Naive thymus-derived CD8-positive, alpha-beta T cell (primary cell): ENCODE measurements around the gene VSNL1. TPM values are rescaled to one million over a fixed set of nuclear protein-coding genes. Genes with fewer than 3 reads are reported as not detected.

Experiments used
- ATAC-seq, 2 donors: fragments of 150-1000 bp; cut with Tn5 transposase in 1 of 2; sonication (Bioruptor Pico), chemical (Tn5 transposase) in 1 of 2; 1 replicate in 1 of 2; 2 replicates in 1 of 2; pipeline ENCODE4 v1.10.0; 2021; ENCODE audit warnings: mild to moderate bottlenecking in 2 of 2, moderate library complexity in 2 of 2
- POLR2A ChIA-PET: fragments of 350-600 bp; sonication (Branson Sonifier 250); formaldehyde crosslinking; loops from one replicate; lab custom pipeline; 2021; ENCODE audit warnings: antibody characterized with exemption; lab: Charles Lee
- DNase-seq, 10 donors: peaks; one replicate each; pipeline versions ENCODE4 v3.0.0 to v3.0.0-alpha.2; 2020 to 2022
- H3K27ac Mint-ChIP-seq, 10 donors: one replicate each; pipeline ENCODE4 v1.8.0; 2020 to 2022; ENCODE audit warnings: mild to moderate bottlenecking in 10 of 10, mixed read lengths in 10 of 10, moderate library complexity in 4 of 10, inconsistent platforms in 1 of 10
- H3K27me3 Mint-ChIP-seq, 5 donors: one replicate each; pipeline ENCODE4 v1.8.0; 2021 to 2022; ENCODE audit warnings: mixed read lengths in 5 of 5
- H3K36me3 Mint-ChIP-seq, 3 donors: one replicate each; pipeline ENCODE4 v1.8.0; 2020 to 2022; ENCODE audit warnings: mixed read lengths in 3 of 3, mild to moderate bottlenecking in 2 of 3, inconsistent platforms in 1 of 3
- H3K4me1 Mint-ChIP-seq, 4 donors: one replicate each; pipeline ENCODE4 v1.8.0; 2021 to 2022; ENCODE audit warnings: mixed read lengths in 4 of 4
- H3K4me3 Mint-ChIP-seq, 10 donors: one replicate each; pipeline ENCODE4 v1.8.0; 2020 to 2022; ENCODE audit warnings: mild to moderate bottlenecking in 10 of 10, mixed read lengths in 10 of 10, moderate library complexity in 6 of 10, inconsistent platforms in 1 of 10
- H3K9me3 Mint-ChIP-seq, 9 donors: one replicate each; pipeline ENCODE4 v1.8.0; 2020 to 2022; ENCODE audit warnings: mixed read lengths in 9 of 9, mild to moderate bottlenecking in 3 of 9, inconsistent platforms in 1 of 9, moderate library complexity in 1 of 9
- polyA plus RNA-seq, 3 donors: library from polyadenylated mRNA; unstranded; fragments of 300-500 nt; fragmentation: Illumina TruSeq; gene quantifications; one replicate each; pipeline ENCODE4 v1.2.3, GENCODE V29; 2021
- total RNA-seq, 8 experiments: library from RNA in 2 of 8; stranded (reverse) in 2 of 8; gene quantifications; one replicate each; pipeline ENCODE4 v1.2.3 and lab custom pipeline; 2021 to 2026

The VSNL1 gene
- total and polyA plus RNA-seq, 5 experiments from 2014 or later: not detected

DNA sequence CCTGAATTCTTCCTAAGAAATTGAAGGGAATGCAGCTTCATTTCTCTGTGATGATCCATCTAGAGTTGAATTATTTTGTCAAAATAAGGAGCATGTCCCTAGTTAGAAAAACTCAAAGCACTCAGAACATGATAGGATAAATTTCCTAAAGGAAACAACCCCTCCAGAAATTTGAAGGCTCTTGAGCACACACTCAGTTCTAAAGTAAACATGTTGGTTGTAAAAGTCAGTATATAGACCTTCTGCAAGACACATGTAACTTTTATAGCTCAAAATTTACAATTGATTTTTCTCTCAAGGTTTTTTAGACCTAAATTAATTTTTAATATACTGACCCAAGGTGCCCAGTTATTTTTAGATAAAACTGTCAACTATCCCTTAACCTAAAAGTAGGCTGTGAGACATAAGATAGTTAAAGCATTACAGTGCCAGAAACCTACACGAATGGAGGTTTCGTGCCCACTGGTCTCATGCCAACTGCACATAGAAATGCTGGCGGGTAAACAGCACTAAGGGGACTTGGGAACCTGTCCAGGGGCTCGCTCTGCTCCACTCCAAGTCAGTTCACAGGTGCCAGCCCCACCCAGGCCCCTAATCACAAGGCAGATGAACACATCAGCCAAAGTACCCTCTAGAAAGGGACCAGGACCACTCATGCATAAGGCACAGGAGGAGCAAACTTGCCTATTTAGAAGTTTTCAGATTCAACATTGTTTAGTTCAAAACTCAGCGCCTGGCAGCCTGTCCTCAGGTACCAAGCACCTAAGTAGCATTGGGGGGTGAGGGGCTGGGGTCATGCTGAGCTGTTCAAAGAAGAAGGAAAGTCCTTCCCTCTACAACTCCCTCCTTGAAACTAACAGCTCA, 106.6 kb downstream of the VSNL1 start:
- H3K27ac Mint-ChIP-seq: peak overlapping the region in 1 of 10 donors; percentile 16
- no peaks in the 10 kb centered on the region for H3K9me3 Mint-ChIP-seq
- H3K27me3 Mint-ChIP-seq: no peaks in the 10 kb centered on the region
- no peak overlapping the region for H3K4me3 Mint-ChIP-seq
- H3K36me3 Mint-ChIP-seq: no peaks in the 10 kb centered on the region
- POLR2A ChIA-PET: no interaction called here
- H3K4me1 Mint-ChIP-seq: peaks cover 0 to 8% (median 0%) of the 10 kb centered on the region in 4 donors
- DNase-seq (no peak), ATAC-seq (no peak)

DNA sequence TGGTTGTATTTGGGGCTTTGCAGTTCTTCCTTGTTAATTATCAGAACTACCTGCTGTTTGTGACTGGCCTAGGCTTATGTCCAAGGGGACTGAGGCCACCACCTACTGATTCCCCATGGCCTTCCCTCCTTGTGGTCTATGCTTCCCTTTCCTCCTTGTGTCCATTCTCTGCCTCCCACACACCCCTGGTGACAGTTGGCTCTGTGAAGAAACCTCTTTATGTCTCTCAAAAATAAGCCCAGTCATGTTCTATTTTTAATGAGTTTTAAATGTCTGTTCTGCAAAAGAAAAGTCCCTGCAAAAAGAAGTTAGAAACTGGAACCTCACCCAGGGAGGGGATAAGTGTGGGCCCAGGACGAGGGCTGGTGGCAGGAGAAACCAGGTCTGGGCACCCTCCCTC, 108.1 kb downstream of the VSNL1 start:
- H3K27ac Mint-ChIP-seq: no peak overlapping the region
- no peak for DNase-seq
- POLR2A ChIA-PET: no interaction called here
- no peaks in the 10 kb centered on the region for H3K9me3 Mint-ChIP-seq
- no peaks in the 10 kb centered on the region for H3K27me3 Mint-ChIP-seq
- no peak for ATAC-seq
- H3K4me3 Mint-ChIP-seq: no peak overlapping the region
- H3K4me1 Mint-ChIP-seq: peaks cover 0 to 8% (median 0%) of the 10 kb centered on the region in 4 donors
- H3K36me3 Mint-ChIP-seq: no peaks in the 10 kb centered on the region

DNA sequence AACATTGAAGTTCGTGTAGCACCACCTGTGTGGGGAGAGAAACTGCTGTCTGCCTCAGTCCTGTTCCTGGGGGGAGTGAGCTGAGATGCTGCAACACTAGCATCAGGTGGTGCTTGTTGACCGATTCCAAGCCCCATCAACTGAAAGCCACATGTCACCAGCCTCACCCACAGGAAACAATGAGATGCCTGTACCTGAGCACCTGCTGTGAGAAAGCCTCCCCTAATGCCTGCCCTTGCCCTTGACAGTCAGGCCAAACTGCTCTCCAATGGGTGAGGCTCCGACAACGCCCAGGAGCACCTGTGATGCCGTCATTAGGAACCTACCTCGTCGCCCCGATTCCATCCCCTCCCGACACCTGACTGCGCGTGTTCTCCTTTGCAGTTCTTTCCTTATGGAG, 108.5 kb downstream of the VSNL1 start:
- H3K4me3 Mint-ChIP-seq: no peak overlapping the region
- POLR2A ChIA-PET: no interaction called here
- H3K36me3 Mint-ChIP-seq: no peaks in the 10 kb centered on the region
- H3K27ac Mint-ChIP-seq: no peak overlapping the region
- H3K4me1 Mint-ChIP-seq: peaks cover 0 to 8% (median 0%) of the 10 kb centered on the region in 4 donors
- ATAC-seq (no peak), DNase-seq (no peak)
- H3K9me3 Mint-ChIP-seq: no peaks in the 10 kb centered on the region
- H3K27me3 Mint-ChIP-seq: no peaks in the 10 kb centered on the region

DNA sequence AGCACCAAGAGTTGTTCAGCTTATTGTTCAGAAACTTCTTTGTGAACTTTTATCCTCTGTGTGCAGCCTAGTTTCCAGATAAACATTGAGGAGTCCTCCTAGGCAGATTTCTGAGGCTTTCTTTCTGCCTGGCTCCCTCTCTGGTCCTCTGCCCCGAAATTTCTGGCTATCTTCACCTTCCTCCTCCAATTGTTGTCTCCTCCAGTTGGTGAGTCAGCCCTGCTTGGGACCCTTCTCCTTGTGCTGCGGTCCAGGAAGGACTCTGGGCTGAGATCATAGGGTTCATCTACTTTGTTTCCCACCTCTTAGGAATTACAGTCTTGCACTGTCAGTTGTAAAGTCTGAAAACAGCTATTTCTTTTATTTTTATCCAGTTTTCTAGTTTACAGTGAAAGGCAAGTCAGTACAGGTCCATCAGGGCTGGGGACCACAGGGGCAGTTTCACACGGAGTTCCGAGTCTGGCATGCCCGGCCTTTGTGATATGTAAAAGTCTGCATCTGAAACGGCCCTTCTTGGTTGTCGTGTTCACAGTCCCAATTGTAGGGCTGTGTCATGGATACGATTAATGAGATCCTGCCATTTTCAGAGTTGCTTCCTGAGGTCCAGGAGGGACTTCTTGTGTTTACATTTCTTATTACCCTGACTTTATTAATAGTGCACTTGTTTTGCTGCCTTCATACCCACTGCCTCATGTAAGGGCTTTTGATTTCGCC, 112.3 kb downstream of the VSNL1 start:
- H3K36me3 Mint-ChIP-seq: no peaks in the 10 kb centered on the region
- POLR2A ChIA-PET: no interaction called here
- H3K9me3 Mint-ChIP-seq: no peaks in the 10 kb centered on the region
- no peak overlapping the region for H3K27ac Mint-ChIP-seq
- no peaks in the 10 kb centered on the region for H3K4me1 Mint-ChIP-seq
- H3K4me3 Mint-ChIP-seq: no peak overlapping the region
- H3K27me3 Mint-ChIP-seq: no peaks in the 10 kb centered on the region
- DNase-seq (no peak), ATAC-seq (no peak)

DNA sequence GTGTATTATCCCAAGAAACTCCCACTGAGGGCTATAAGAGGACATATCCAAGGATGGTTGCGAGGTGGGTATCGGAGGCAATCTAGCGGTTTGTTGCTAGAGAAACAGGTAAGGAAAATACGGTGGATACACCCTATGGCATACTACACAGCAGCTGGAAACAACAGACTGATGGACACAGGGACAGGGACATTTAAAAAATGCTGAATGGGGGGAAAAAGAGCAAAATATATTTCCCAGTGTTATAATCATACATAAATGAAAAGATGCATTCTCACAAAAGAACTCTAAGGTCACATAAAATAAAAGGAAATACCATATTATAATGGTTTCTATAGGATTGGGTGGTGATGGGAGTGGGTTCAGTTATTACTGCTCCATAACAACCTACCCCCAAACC, 117.3 kb downstream of the VSNL1 start:
- Mint-ChIP-seq H3K27me3 (no peaks in the 10 kb centered on the region), H3K4me3 (no peak overlapping the region), H3K36me3 (peaks cover 0 to 14% (median 11%) of the 10 kb centered on the region in 3 donors), H3K4me1 (no peaks in the 10 kb centered on the region), H3K27ac (no peak overlapping the region), H3K9me3 (no peaks in the 10 kb centered on the region)
- ATAC-seq (no peak), DNase-seq (no peak)
- POLR2A ChIA-PET: no interaction called here

DNA sequence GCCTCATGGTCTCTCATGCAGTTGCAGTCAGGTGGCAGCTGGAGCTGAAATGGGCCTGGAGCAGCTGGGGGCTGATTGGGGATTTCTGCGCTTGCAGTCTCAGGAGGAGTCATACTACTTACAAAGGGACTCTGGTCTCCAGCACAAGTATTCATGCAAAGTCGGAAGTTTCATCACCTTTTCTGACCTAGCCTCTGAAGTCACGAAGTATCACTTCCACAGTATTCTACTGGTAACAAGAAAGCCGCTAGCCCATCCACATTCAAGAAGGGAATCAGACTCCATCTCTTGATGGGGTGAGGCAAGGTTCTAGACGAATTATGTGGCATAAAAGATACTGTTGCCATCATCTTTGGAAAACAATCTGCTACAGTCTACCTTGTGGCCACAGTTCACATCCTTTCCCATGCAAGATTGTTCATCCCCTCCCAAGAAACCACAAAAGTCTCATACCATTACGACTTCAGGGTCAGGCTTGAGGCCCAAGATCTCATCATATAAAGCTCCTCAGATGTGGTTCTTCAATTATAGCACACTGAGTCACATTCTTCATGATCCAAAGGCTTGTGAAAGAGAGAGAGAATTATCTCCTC, 117.9 kb downstream of the VSNL1 start:
- POLR2A ChIA-PET: no interaction called here
- Mint-ChIP-seq H3K27ac (no peak overlapping the region), H3K36me3 (peaks cover 0 to 18% (median 13%) of the 10 kb centered on the region in 3 donors), H3K4me3 (no peak overlapping the region), H3K4me1 (no peaks in the 10 kb centered on the region), H3K27me3 (no peaks in the 10 kb centered on the region), H3K9me3 (no peaks in the 10 kb centered on the region)
- ATAC-seq (no peak), DNase-seq (no peak)

DNA sequence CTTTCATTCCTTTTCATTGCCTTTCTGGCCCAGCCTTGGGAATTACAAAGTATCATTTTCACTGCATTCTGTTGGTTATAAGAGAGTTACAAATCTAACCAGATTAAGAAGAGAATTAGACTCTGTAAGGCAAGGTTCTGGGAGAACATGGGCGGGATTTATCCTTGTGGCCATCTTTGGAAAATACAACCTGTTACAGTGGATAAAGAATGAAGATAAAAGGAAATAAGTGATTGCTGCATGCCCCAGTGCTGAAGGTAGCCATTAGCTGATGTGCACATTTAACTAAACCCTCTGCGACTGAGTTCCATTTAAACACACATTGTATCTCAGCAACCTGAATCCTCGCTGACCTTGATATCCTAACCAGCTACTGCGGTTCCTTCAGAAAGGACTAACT, 119.7 kb downstream of the VSNL1 start:
- ATAC-seq (no peak), DNase-seq (no peak)
- Mint-ChIP-seq H3K27ac (no peak overlapping the region), H3K4me1 (no peaks in the 10 kb centered on the region), H3K4me3 (no peak overlapping the region), H3K9me3 (no peaks in the 10 kb centered on the region), H3K27me3 (no peaks in the 10 kb centered on the region), H3K36me3 (peaks cover 0 to 32% (median 25%) of the 10 kb centered on the region in 3 donors)
- POLR2A ChIA-PET: no interaction called here

DNA sequence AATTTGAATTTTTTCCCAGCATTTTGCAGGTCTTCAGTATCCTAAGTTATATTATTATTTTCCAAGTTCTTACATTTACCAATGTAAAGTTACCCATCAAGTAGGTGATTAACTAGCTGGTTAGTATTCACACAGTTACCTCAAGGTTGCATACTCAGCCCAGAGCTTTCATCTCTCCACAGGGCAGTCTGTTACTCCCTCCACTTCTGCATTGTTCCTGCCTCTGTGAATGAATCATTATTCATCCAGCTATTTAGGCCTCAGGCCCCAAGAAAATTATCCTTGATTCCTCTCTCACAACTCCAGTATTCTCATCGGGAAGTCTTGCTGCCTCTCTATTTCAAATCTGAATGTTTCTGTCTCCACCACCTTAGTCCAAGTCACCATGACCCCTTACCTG, 121.0 kb downstream of the VSNL1 start:
- Mint-ChIP-seq H3K4me3 (no peak overlapping the region), H3K27me3 (no peaks in the 10 kb centered on the region), H3K4me1 (no peaks in the 10 kb centered on the region), H3K36me3 (peaks cover 0 to 42% (median 30%) of the 10 kb centered on the region in 3 donors), H3K27ac (no peak overlapping the region), H3K9me3 (no peaks in the 10 kb centered on the region)
- no peak for DNase-seq
- ATAC-seq: no peak
- POLR2A ChIA-PET: no interaction called here

DNA sequence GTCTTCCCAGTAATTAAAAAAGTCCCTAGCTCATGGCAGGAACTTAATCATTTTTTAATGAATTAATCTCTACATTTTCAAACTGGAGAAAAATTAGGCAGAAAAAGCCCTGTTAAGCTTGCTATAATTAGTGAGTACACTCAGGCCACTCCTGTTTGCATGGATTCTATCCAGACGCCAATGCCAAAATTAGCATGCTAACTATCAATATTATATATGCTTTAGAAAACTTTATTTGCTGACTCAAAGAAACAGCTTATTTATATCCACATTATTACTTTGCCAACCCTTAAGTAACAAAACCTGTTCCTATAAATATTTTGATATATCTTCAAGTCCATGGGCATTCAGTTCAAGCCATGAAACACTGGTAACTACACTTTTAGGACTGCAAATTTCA, 122.2 kb downstream of the VSNL1 start:
- ATAC-seq (no peak), DNase-seq (no peak)
- H3K27ac Mint-ChIP-seq: no peak overlapping the region
- H3K4me3 Mint-ChIP-seq: no peak overlapping the region
- no peaks in the 10 kb centered on the region for H3K4me1 Mint-ChIP-seq
- no peaks in the 10 kb centered on the region for H3K27me3 Mint-ChIP-seq
- H3K9me3 Mint-ChIP-seq: no peaks in the 10 kb centered on the region
- peaks cover 0 to 49% (median 30%) of the 10 kb centered on the region in 3 donors for H3K36me3 Mint-ChIP-seq
- POLR2A ChIA-PET: no interaction called here

DNA sequence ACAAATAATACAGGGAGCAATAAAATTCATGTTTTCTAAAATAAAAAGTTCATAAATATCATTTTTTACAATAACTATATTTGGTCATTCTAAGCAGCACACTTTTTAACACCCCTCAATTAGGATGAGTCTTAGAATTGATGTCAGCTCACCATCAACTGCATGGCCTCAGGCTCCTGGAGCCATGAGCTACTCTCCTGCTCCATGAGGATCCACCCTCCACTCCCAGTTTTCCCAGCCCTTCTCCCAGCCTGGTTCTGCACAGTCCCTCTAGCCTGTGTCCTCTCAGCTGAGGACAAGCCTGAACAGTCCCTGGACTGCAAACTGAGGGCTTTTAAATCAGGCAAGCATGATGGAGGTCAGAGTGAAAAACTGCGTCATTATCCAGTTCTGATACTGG, 124.0 kb downstream of the VSNL1 start:
- DNase-seq: no peak
- H3K4me1 Mint-ChIP-seq: no peaks in the 10 kb centered on the region
- H3K27ac Mint-ChIP-seq: no peak overlapping the region
- ATAC-seq: no peak
- peaks cover 8 to 62% (median 42%) of the 10 kb centered on the region in 3 donors for H3K36me3 Mint-ChIP-seq
- no peak overlapping the region for H3K4me3 Mint-ChIP-seq
- POLR2A ChIA-PET: no interaction called here
- no peaks in the 10 kb centered on the region for H3K27me3 Mint-ChIP-seq
- H3K9me3 Mint-ChIP-seq: no peaks in the 10 kb centered on the region

DNA sequence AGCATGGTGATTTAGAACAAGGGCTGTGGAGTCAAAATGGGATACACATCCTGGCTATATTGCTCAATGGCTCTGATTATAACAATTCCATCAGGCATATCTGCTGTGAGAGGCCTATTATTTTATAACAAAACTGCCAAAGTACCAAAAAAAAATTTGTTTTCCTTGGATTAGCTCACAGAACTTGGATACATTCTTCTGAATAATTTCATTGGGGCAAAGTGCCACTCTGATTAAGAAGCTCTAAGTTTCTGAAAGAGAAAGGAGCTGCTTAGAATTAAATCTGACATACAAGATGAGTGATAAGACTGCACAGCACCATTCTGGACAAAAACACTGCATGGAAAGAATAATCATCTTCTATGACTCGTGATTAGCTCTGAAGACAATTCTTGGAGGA, 127.4 kb downstream of the VSNL1 start:
- POLR2A ChIA-PET: interaction anchor here (0.5 kb wide), 1 partner anchor 69 kb away, joined by 3 read pairs; no protein-coding TSS in a partner anchor
- Mint-ChIP-seq H3K27me3 (no peaks in the 10 kb centered on the region), H3K4me3 (no peak overlapping the region), H3K36me3 (peaks cover 8 to 62% (median 37%) of the 10 kb centered on the region in 3 donors), H3K9me3 (no peaks in the 10 kb centered on the region), H3K4me1 (no peaks in the 10 kb centered on the region), H3K27ac (no peak overlapping the region)
- DNase-seq (no peak), ATAC-seq (no peak)

DNA sequence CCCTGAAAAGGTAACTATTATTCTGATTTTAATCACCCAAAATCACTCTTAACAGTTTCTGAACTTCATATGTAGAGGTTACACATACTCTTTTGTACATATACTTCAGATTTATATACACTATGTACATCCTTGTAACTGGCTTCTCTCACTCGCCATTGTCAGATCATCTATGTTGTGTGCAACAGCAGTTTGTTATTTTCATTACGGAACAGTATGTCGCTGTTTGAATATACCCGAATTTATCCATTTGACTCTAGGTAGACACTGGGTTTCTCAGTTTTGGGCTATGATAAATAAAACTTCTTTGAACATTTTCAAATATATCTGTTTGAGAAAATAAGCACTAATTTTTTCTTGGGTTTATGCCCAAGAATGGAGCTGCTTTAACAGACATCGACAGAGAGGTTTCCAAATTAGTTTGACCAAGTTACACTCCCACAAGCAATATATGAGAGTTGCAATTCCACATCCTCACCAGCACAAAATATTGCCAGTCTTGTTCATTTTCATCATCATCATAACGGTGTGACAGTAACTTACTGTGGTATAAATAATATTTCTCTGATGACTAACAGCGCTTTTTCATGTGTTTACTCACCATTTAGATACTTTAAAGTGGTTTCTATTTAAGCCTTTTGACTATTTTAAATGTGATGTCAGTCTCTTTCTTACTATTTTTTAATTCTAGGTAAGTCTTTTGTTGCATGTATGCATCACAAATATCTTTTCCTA, 132.3 kb downstream of the VSNL1 start:
- Mint-ChIP-seq H3K4me3 (no peak overlapping the region), H3K4me1 (no peaks in the 10 kb centered on the region), H3K36me3 (peaks cover 8 to 47% (median 23%) of the 10 kb centered on the region in 3 donors), H3K27me3 (no peaks in the 10 kb centered on the region), H3K9me3 (no peaks in the 10 kb centered on the region), H3K27ac (no peak overlapping the region)
- POLR2A ChIA-PET: no interaction called here
- no peak for ATAC-seq
- no peak for DNase-seq
